A549 (cell line): Measurements from ENCODE around the gene PDZD4. TPM values are rescaled to one million over a fixed set of nuclear protein-coding genes. Genes with fewer than 3 reads are reported as not detected.

ENCODE experiments used
- ATAC-seq, 2 experiments: fragments of 200-7000 bp in 1 of 2; fragments of >200 bp in 1 of 2; cut with Nextera tagmentation in 1 of 2; cut with Tn5 transposase in 1 of 2; 3 replicates each; pipeline versions ENCODE4 v1.8.0 to v1.9.1; 2018 to 2020; ENCODE audit warnings: mild to moderate bottlenecking in 1 of 2, moderate library complexity in 1 of 2
- CTCF ChIA-PET: fragments of 300-600 bp; sonication (Branson Sonifier 250); formaldehyde crosslinking; extraction: SDS; loops from one replicate; lab custom pipeline; 2021; ENCODE audit warnings: antibody characterized with exemption, inconsistent platforms; lab: Yijun Ruan, JAX
- POLR2A ChIA-PET: fragments of 350-600 bp; formaldehyde crosslinking; extraction: SDS; loops from one replicate; lab custom pipeline; 2021; ENCODE audit warnings: antibody characterized with exemption, inconsistent platforms; lab: Yijun Ruan, JAX
- DNase-seq, 2 experiments: peaks; one replicate each; pipeline versions ENCODE4 v3.0.0 to v3.0.0-alpha.2; 2011 to 2016; ENCODE audit warnings: low read depth in 1 of 2, low spot score in 1 of 2
- FAIRE-seq: peaks from 2 replicates; lab custom pipeline; 2011; peaks lifted over from hg19 to GRCh38; lab: Jason Lieb, UNC
- H3K27ac ChIP-seq, 2 experiments: fragments of >200 bp; sonication (Bioruptor Twin); formaldehyde crosslinking; 3 replicates each; pipeline ENCODE4 v1.5.1; 2016 to 2017
- H3K4me1 ChIP-seq: fragments of >200 bp; sonication (Bioruptor Twin); formaldehyde crosslinking; 3 replicates; pipeline ENCODE4 v1.6.1; 2016
- H3K4me2 ChIP-seq: fragments of >200 bp; sonication (Bioruptor Twin); formaldehyde crosslinking; 3 replicates; pipeline ENCODE4 v1.6.1; 2016
- H3K4me3 ChIP-seq: fragments of >200 bp; sonication (Bioruptor Twin); formaldehyde crosslinking; 3 replicates; pipeline ENCODE4 v1.5.1; 2016
- H3K9me3 ChIP-seq: fragments of >200 bp; sonication (Bioruptor Twin); formaldehyde crosslinking; 3 replicates; pipeline ENCODE4 v1.6.1; 2016
- CHD2 ChIP-seq: fragments of 150-350 bp; IDR thresholded peaks from 2 replicates; pipeline ENCODE4 v1.6.1; 2014; ENCODE audit warnings: low read length; ENCODE audit not compliant: partially characterized antibody
- CTCF ChIP-seq: fragments of >200 bp; sonication (Bioruptor Twin); formaldehyde crosslinking; IDR thresholded peaks from 3 replicates; pipeline ENCODE4 v1.5.1; 2016
- EHMT2 ChIP-seq: fragments of 200-600 bp; sonication (generic); IDR thresholded peaks from 2 replicates; pipeline ENCODE4 v1.6.1; 2016; ENCODE audit warnings: antibody characterized with exemption, low read depth, mild to moderate bottlenecking, moderate library complexity
- HDAC2 ChIP-seq: fragments of 200-600 bp; sonication (generic); IDR thresholded peaks from 2 replicates; pipeline ENCODE4 v1.6.1; 2016
- HEYL ChIP-seq: fragments of 250-450 bp; sonication (Bioruptor Pico); IDR thresholded peaks from 2 replicates; pipeline ENCODE4 v1.8.0; 2021; ENCODE audit warnings: mild to moderate bottlenecking, moderate library complexity
- JUN ChIP-seq, 2 experiments: fragments of >200 bp; sonication (Bioruptor Twin); formaldehyde crosslinking; IDR thresholded peaks; 2 replicates in 1 of 2; 3 replicates in 1 of 2; pipeline ENCODE4 v1.6.1; 2016 to 2017
- KDM1A ChIP-seq: fragments of 200-600 bp; sonication (generic); IDR thresholded peaks from 2 replicates; pipeline ENCODE4 v1.6.1; 2016; ENCODE audit warnings: low read depth, mild to moderate bottlenecking
- MAFK ChIP-seq: fragments of 450-650 bp; IDR thresholded peaks from 2 replicates; pipeline ENCODE4 v1.6.1; 2014; ENCODE audit not compliant: partially characterized antibody
- MAZ ChIP-seq: fragments of 150-350 bp; IDR thresholded peaks from 2 replicates; pipeline ENCODE4 v1.6.1; 2014; ENCODE audit warnings: antibody characterized with exemption, low read depth, low read length, borderline replicate concordance
- NFE2L2 ChIP-seq: fragments of 150-350 bp; conservative IDR thresholded peaks from 2 replicates; pipeline ENCODE4 v1.6.1; 2014; ENCODE audit warnings: low read length
- NPAS2 ChIP-seq: fragments of 250-450 bp; sonication (Bioruptor Pico); IDR thresholded peaks from 2 replicates; pipeline ENCODE4 v1.8.0; 2022; ENCODE audit warnings: mild to moderate bottlenecking, moderate library complexity, borderline replicate concordance
- PBX3 ChIP-seq: IDR thresholded peaks from 2 replicates; pipeline ENCODE4 v1.6.1; 2012
- POLR2AphosphoS2 ChIP-seq: conservative IDR thresholded peaks from 2 replicates; pipeline ENCODE4 v1.6.1; 2012; ENCODE audit warnings: low read length, improper control_type of control experiment, inconsistent platforms
- REST ChIP-seq: fragments of 200-600 bp; sonication (generic); IDR thresholded peaks from 2 replicates; pipeline ENCODE4 v1.6.1; 2016; ENCODE audit warnings: antibody characterized with exemption, mild to moderate bottlenecking, moderate library complexity
- RNF2 ChIP-seq: fragments of 200-600 bp; sonication (generic); IDR thresholded peaks from 2 replicates; pipeline ENCODE4 v1.6.1; 2016; ENCODE audit warnings: low read depth, mild to moderate bottlenecking, antibody characterized with exemption, moderate library complexity, borderline replicate concordance
- WGBS: methylation state at CpG from one replicate; pipeline ENCODE4 v1.1.6; 2017; ENCODE audit errors: missing lambda C conversion rate; 5-methylcytosine and 5-hydroxymethylcytosine counted together
- polyA plus RNA-seq, 4 experiments: library from polyadenylated mRNA; depleted of rRNA in 3 of 4; stranded (reverse); fragments of >200 nt; fragmentation: RNase III in 1 of 4; extraction: RNeasy Plus Mini Kit Qiagen cat#74134 plus additional on column Dnase treatment in 1 of 4; gene quantifications; 2 replicates in 3 of 4; 3 replicates in 1 of 4; pipeline ENCODE4 v1.2.3, GENCODE V29; 2011 to 2017
- TF ChIP-seq, protein P1 (sequence below): fragments of >200 bp; sonication (Bioruptor Twin); formaldehyde crosslinking; IDR thresholded peaks from 2 replicates; pipeline ENCODE4 v1.6.1; 2016
- TF ChIP-seq, protein P2 (sequence below): fragments of 450-650 bp; IDR thresholded peaks from 2 replicates; pipeline ENCODE4 v1.6.1; 2014; ENCODE audit warnings: antibody characterized with exemption

The PDZD4 gene
- polyA plus RNA-seq, 2 of the 4 experiments (the other 2 are of a cell fraction), result 1.2 to 3.0 TPM

GRCh38 chrX:153844509-153845082, 14.3 kb upstream of the PDZD4 start:
- DNase-seq (no peak), FAIRE-seq (no peak), ATAC-seq (no peak)
- H3K4me2 ChIP-seq, result no peak overlapping the region
- WGBS, result 17% methylated on average over 6 of the region's 6 CpGs
- H3K4me3 ChIP-seq, result no peak overlapping the region
- CTCF ChIA-PET, result interaction anchor here (1.2 kb wide), 1 partner anchor 9 kb away, joined by 3 read pairs; no protein-coding TSS in a partner anchor
- no peaks in the 10 kb centered on the region for H3K4me1 ChIP-seq
- no peaks in the 10 kb centered on the region for H3K9me3 ChIP-seq
- POLR2A ChIA-PET, result no interaction called here
- H3K27ac ChIP-seq, result no peak overlapping the region
- no peak for TF ChIP-seq NFE2L2
- peak; percentile 97 for TF ChIP-seq MAFK
- TF ChIP-seq POLR2AphosphoS2, result no peak
- TF ChIP-seq REST, result no peak

GRCh38 chrX:153836921-153837320, 6.6 kb upstream of the PDZD4 start:
- DNase-seq (no peak), ATAC-seq (no peak), FAIRE-seq (no peak)
- WGBS, result 73% methylated on average over 6 of the region's 6 CpGs
- Histone ChIP-seq H3K27ac (no peak overlapping the region), H3K9me3 (no peaks in the 10 kb centered on the region), H3K4me2 (no peak overlapping the region), H3K4me3 (no peak overlapping the region), H3K4me1 (no peaks in the 10 kb centered on the region)
- TF ChIP-seq MAZ (no peak), CHD2 (no peak), POLR2AphosphoS2 (no peak), HEYL (no peak), EHMT2 (no peak), MAFK (no peak), PBX3 (no peak), KDM1A (no peak), JUN (IDR thresholded peaks at IDR 0.05) (no peak), HDAC2 (no peak), CTCF (no peak), NPAS2 (CRISPR knock-in tag) (no peak)
- TF ChIP-seq, protein P1, sequence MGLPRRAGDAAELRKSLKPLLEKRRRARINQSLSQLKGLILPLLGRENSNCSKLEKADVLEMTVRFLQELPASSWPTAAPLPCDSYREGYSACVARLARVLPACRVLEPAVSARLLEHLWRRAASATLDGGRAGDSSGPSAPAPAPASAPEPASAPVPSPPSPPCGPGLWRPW, result no peak
- ChIA-PET POLR2A (no interaction called here), CTCF (interaction anchor here (0.9 kb wide), 1 partner anchor 30 kb away, joined by 3 read pairs; no protein-coding TSS in a partner anchor)

GRCh38 chrX:153832728-153833127, 2.4 kb upstream of the PDZD4 start:
- Histone ChIP-seq H3K27ac (no peak overlapping the region), H3K4me2 (no peak overlapping the region), H3K4me3 (no peak overlapping the region), H3K9me3 (no peaks in the 10 kb centered on the region), H3K4me1 (0 out of 3 replicates have a peak, but pooled peaks cover 8% of the 10 kb centered on the region)
- no peak for ATAC-seq
- DNase-seq, result no peak
- POLR2A ChIA-PET, result no interaction called here
- TF ChIP-seq REST (peak; percentile 63; the same call in 1 of the 2 replicates), RNF2 (no peak)
- TF ChIP-seq, protein P2, sequence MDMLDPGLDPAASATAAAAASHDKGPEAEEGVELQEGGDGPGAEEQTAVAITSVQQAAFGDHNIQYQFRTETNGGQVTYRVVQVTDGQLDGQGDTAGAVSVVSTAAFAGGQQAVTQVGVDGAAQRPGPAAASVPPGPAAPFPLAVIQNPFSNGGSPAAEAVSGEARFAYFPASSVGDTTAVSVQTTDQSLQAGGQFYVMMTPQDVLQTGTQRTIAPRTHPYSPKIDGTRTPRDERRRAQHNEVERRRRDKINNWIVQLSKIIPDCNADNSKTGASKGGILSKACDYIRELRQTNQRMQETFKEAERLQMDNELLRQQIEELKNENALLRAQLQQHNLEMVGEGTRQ, result no peak
- WGBS, result no CpG with 5 or more reads among the region's 10 CpGs
- CTCF ChIA-PET, result interaction anchor here (0.7 kb wide), 1 partner anchor 113 kb away, joined by 3 read pairs; no protein-coding TSS in a partner anchor
- no peak for FAIRE-seq
